Measurements from ENCODE around the gene DIO2. TPM values are rescaled to one million over a fixed set of nuclear protein-coding genes. Genes with fewer than 3 reads are reported as not detected.

Gene DIO2
- total and polyA plus RNA-seq, 7 donors = 0.13 to 1.8 (median 0.60) TPM

DNA sequence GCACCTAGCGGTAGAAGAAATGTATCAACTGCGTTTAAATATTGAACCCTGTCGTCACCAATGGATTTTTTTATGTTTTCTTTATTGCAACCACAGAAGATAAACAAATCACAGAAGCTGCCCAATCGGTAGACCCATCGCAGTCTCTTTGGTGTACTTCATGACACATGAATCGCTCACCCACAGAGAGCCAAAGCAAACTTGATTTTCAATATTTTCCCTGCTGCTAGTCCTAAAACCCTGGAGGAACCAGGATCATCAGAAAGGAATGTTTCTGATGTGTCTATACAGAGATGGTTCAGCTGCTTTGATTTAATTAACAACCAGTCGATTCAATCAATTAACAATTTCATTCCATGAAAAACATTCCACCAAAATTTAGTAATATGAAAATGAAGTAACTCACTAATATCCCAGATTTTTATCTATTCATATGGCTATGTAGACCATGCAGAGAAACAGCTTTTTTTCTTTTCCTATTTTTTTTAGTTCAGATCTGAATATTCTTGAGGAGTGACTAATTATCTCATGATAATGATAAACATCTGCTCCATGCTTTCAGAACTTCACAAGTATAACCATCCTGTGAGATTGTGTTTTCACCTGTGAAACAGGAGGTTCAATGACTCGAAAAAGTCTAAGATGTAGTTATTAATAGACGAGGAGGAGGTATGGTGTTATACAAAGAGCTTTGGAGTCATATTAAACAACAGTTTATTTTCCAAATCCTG, 46.1 kb downstream of the DIO2 start:
- no peaks in the 10 kb centered on the region for H3K36me3 ChIP-seq
- intact Hi-C loops (cut with DNase I) = no loop called here
- no peak overlapping the region for H3K4me3 ChIP-seq
- DNase-seq = no peak
- WGBS, 2 donors = 85 to 86% methylated on average over 9 of the region's 9 CpGs
- H3K4me1 ChIP-seq = no peaks in the 10 kb centered on the region
- no peaks in the 10 kb centered on the region for H3K27me3 ChIP-seq
- no peak overlapping the region for H3K27ac ChIP-seq
- H3K9me3 ChIP-seq = peaks cover 0 to 2% (median 0%) of the 10 kb centered on the region in 4 donors
- TF ChIP-seq POLR2AphosphoS5 (IDR thresholded peaks at IDR 0.05) = no peak
- TF ChIP-seq, protein P1, sequence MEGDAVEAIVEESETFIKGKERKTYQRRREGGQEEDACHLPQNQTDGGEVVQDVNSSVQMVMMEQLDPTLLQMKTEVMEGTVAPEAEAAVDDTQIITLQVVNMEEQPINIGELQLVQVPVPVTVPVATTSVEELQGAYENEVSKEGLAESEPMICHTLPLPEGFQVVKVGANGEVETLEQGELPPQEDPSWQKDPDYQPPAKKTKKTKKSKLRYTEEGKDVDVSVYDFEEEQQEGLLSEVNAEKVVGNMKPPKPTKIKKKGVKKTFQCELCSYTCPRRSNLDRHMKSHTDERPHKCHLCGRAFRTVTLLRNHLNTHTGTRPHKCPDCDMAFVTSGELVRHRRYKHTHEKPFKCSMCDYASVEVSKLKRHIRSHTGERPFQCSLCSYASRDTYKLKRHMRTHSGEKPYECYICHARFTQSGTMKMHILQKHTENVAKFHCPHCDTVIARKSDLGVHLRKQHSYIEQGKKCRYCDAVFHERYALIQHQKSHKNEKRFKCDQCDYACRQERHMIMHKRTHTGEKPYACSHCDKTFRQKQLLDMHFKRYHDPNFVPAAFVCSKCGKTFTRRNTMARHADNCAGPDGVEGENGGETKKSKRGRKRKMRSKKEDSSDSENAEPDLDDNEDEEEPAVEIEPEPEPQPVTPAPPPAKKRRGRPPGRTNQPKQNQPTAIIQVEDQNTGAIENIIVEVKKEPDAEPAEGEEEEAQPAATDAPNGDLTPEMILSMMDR (IDR thresholded peaks at IDR 0.05) = no peak
- TF ChIP-seq EP300 (IDR thresholded peaks at IDR 0.05) = no peak
- no peak for TF ChIP-seq POLR2A (IDR thresholded peaks at IDR 0.05)

DNA sequence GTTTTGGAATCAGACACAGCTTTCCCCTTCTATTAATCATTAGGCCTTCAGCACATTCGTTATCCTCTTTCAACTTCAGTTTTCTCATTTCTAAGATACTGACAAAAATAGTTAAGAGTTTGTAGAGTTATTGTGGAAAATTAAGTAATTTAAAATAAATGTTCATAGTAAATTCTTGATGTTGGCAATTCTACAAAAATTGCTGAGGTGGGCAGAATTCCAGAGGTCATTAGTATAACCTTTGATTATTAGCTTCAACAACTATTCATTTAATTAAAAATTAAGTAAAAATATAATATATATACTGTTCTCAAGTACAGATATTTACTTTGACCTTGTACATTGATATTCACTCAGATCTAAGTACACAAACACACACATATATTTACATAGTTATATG, 58.5 kb downstream of the DIO2 start:
- 68 to 84% methylated on average over 1 of the region's 1 CpG for WGBS, 2 donors
- Histone ChIP-seq H3K36me3 (no peaks in the 10 kb centered on the region), H3K4me1 (no peaks in the 10 kb centered on the region), H3K4me3 (no peak overlapping the region), H3K9me3 (no peaks in the 10 kb centered on the region), H3K27ac (no peak overlapping the region), H3K27me3 (no peaks in the 10 kb centered on the region)
- intact Hi-C loops (cut with DNase I) = no loop called here
- TF ChIP-seq, protein P1 (IDR thresholded peaks at IDR 0.05) = no peak
- no peak for TF ChIP-seq POLR2AphosphoS5 (IDR thresholded peaks at IDR 0.05)
- no peak for TF ChIP-seq POLR2A (IDR thresholded peaks at IDR 0.05)
- TF ChIP-seq EP300 (IDR thresholded peaks at IDR 0.05) = no peak
- no peak for DNase-seq

DNA sequence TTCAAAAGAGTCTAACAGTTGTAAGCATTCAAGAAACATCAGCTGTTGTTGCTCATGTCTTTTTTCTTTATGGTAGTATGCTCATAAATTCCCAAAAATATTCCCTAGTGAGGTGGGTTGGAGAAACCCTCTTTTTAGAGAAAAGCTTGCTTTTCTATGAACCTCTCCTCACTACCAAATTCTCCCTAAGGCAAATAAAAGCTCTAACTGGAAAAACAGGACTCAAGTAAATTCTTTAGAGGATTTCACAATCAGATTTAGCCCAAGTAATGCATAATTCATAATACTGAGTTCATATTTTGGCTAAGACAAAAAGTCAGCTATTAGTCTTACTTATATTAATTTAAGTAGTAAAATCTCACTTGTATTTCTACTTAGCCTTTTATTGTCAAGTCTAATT, 59.1 kb downstream of the DIO2 start:
- TF ChIP-seq, protein P1 (IDR thresholded peaks at IDR 0.05) = no peak
- TF ChIP-seq POLR2AphosphoS5 (IDR thresholded peaks at IDR 0.05) (no peak), EP300 (IDR thresholded peaks at IDR 0.05) (no peak), POLR2A (IDR thresholded peaks at IDR 0.05) (no peak)
- Histone ChIP-seq H3K27me3 (no peaks in the 10 kb centered on the region), H3K4me3 (no peak overlapping the region), H3K9me3 (no peaks in the 10 kb centered on the region), H3K27ac (no peak overlapping the region), H3K36me3 (no peaks in the 10 kb centered on the region), H3K4me1 (no peaks in the 10 kb centered on the region)
- DNase-seq = no peak
- intact Hi-C loops (cut with DNase I) = no loop called here

DNA sequence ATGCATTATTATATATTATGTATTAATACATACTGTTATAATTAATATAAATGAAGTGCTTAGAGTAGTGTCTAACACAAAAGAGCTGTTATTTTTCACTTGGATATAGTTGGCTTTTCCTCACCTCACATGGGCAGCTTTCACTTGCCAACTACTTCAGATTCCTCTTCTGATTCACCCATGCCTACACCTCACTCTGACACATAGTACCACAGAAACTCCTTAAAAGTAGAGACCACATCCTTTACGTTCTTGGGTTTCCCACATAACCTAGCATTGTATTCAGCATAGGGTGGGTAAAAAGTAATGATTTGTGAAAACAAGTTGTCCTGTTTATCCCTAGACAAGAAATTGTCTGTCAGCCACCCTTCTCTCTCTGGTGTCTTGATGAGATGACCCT, 61.0 kb downstream of the DIO2 start:
- 73 to 74% methylated on average over 1 of the region's 1 CpG for WGBS, 2 donors
- no peak for DNase-seq

More for the DNA sequence above, 61.0 kb downstream of the DIO2 start:
- H3K4me1 ChIP-seq = no peaks in the 10 kb centered on the region
- no peaks in the 10 kb centered on the region for H3K36me3 ChIP-seq
- no peaks in the 10 kb centered on the region for H3K27me3 ChIP-seq
- H3K9me3 ChIP-seq = no peaks in the 10 kb centered on the region
- intact Hi-C loops (cut with DNase I) = no loop called here
- no peak overlapping the region for H3K4me3 ChIP-seq
- H3K27ac ChIP-seq = no peak overlapping the region
- TF ChIP-seq, protein P1 (IDR thresholded peaks at IDR 0.05) = no peak
